SK-N-SH (cell line): ENCODE results near the gene PHC2. TPM values are rescaled to one million over a fixed set of nuclear protein-coding genes. Genes with fewer than 3 reads are reported as not detected.

Experiments
- CTCF ChIA-PET: fragments of 300-600, 350-600 bp; formaldehyde crosslinking; extraction: SDS; loops from one replicate; lab custom pipeline; 2021; lab: Yijun Ruan, JAX
- POLR2A ChIA-PET: fragments of 350-600 bp; sonication (Branson Sonifier 250); formaldehyde crosslinking; extraction: SDS; loops from one replicate; lab custom pipeline; 2020; ENCODE audit warnings: antibody characterized with exemption, inconsistent platforms; lab: Yijun Ruan, JAX
- DNase-seq: peaks from one replicate; pipeline ENCODE4 v3.0.0; 2012
- H2AFZ ChIP-seq: fragments of 200-600 bp; sonication (generic); 2 replicates; pipeline ENCODE4 v1.8.1; 2016; ENCODE audit warnings: antibody characterized with exemption, mild to moderate bottlenecking, low read depth
- H3F3A ChIP-seq: fragments of 200-600 bp; sonication (generic); replicated peaks from 2 replicates; pipeline ENCODE3; 2016; ENCODE audit warnings: antibody characterized with exemption, mild to moderate bottlenecking; ENCODE audit not compliant: insufficient read depth
- H3K27ac ChIP-seq, 2 experiments: fragments of 200-500 bp in 1 of 2; fragments of 200-600 bp in 1 of 2; sonication (Bioruptor generic) in 1 of 2; sonication (generic), shearing (Covaris generic) in 1 of 2; 2 replicates each; pipeline versions ENCODE4 v1.5.1 to v1.6.1; 2014 to 2016; ENCODE audit warnings: low read depth in 2 of 2, inconsistent platforms in 1 of 2, low read length in 1 of 2, mild to moderate bottlenecking in 1 of 2, mixed read lengths in 1 of 2
- H3K27me3 ChIP-seq: fragments of 200-600 bp; sonication (generic), shearing (Covaris generic); 2 replicates; pipeline ENCODE4 v1.6.1; 2016; ENCODE audit warnings: mixed run types; ENCODE audit not compliant: insufficient read depth
- H3K36me3 ChIP-seq, 2 experiments: fragments of 200-500 bp in 1 of 2; fragments of 200-600 bp in 1 of 2; sonication (Bioruptor generic) in 1 of 2; sonication (generic) in 1 of 2; replicated peaks in 1 of 2; 2 replicates each; pipeline versions ENCODE3 to v1.5.1; 2014 to 2016; ENCODE audit warnings: low read length in 1 of 2, mild to moderate bottlenecking in 1 of 2; ENCODE audit not compliant: insufficient read depth in 2 of 2, control insufficient read depth in 1 of 2
- H3K4me1 ChIP-seq, 2 experiments: fragments of 200-500 bp in 1 of 2; fragments of 200-600 bp in 1 of 2; sonication (Bioruptor generic) in 1 of 2; sonication (generic), shearing (Covaris generic) in 1 of 2; 2 replicates each; pipeline versions ENCODE4 v1.5.1 to v1.6.1; 2014 to 2016; ENCODE audit warnings: low read depth in 1 of 2, low read length in 1 of 2, mixed run types in 1 of 2; ENCODE audit not compliant: insufficient read depth in 2 of 2, control insufficient read depth in 1 of 2
- H3K4me2 ChIP-seq: fragments of 200-600 bp; sonication (generic), shearing (Covaris generic); 2 replicates; pipeline ENCODE4 v1.6.1; 2017; ENCODE audit warnings: mixed run types
- H3K4me3 ChIP-seq, 2 experiments: fragments of 200-500 bp in 1 of 2; fragments of 200-600 bp in 1 of 2; sonication (Bioruptor generic) in 1 of 2; sonication (generic), shearing (Covaris generic) in 1 of 2; 2 replicates each; pipeline versions ENCODE4 v1.5.1 to v1.8.1; 2014 to 2016; ENCODE audit warnings: low read depth in 2 of 2, inconsistent platforms in 1 of 2, low read length in 1 of 2, mild to moderate bottlenecking in 1 of 2, mixed read lengths in 1 of 2, moderate library complexity in 1 of 2
- H3K79me2 ChIP-seq: fragments of 200-600 bp; sonication (generic); 2 replicates; pipeline ENCODE4 v1.8.1; 2017; ENCODE audit warnings: mild to moderate bottlenecking; ENCODE audit not compliant: insufficient read depth
- H3K9ac ChIP-seq: fragments of 200-600 bp; sonication (generic); 2 replicates; pipeline ENCODE4 v1.6.1; 2017; ENCODE audit warnings: mixed run types
- H3K9me2 ChIP-seq: fragments of 200-600 bp; sonication (generic); 2 replicates; pipeline ENCODE4 v1.6.1; 2017; ENCODE audit warnings: mixed run types
- H3K9me3 ChIP-seq: fragments of 200-600 bp; sonication (generic); 2 replicates; pipeline ENCODE4 v1.6.1; 2017; ENCODE audit warnings: mixed run types, mild to moderate bottlenecking, moderate library complexity
- H4K20me1 ChIP-seq: fragments of 200-600 bp; sonication (generic); 2 replicates; pipeline ENCODE4 v1.6.1; 2017; ENCODE audit warnings: mild to moderate bottlenecking, mixed run types; ENCODE audit not compliant: insufficient read depth
- ELF1 ChIP-seq: IDR thresholded peaks from 2 replicates; pipeline ENCODE4 v1.4.0; 2012
- FOXJ3 ChIP-seq: sonication (generic); formaldehyde crosslinking; IDR thresholded peaks from 2 replicates; pipeline ENCODE4 v1.5.1; 2020; ENCODE audit warnings: mild to moderate bottlenecking, missing genetic modification reagents
- FOXM1 ChIP-seq: IDR thresholded peaks from 2 replicates; pipeline ENCODE4 v1.4.0; 2012; ENCODE audit warnings: low read depth, mild to moderate bottlenecking
- GABPA ChIP-seq: IDR thresholded peaks from 2 replicates; pipeline ENCODE4 v1.4.0; 2012; ENCODE audit warnings: low read depth, mild to moderate bottlenecking
- GATA2 ChIP-seq: sonication (generic); formaldehyde crosslinking; IDR thresholded peaks from 2 replicates; pipeline ENCODE4 v1.5.0; 2020; ENCODE audit warnings: mild to moderate bottlenecking, missing genetic modification reagents
- IRF3 ChIP-seq: fragments of 150-350 bp; IDR thresholded peaks from 2 replicates; pipeline ENCODE4 v1.6.1; 2016; ENCODE audit warnings: mild to moderate bottlenecking, low read depth, low read length
- MAX ChIP-seq: IDR thresholded peaks from 2 replicates; pipeline ENCODE4 v1.4.0; 2012; ENCODE audit warnings: low read depth
- MEF2A ChIP-seq: IDR thresholded peaks from 2 replicates; pipeline ENCODE4 v1.4.0; 2012; ENCODE audit warnings: low read depth, borderline replicate concordance
- MXI1 ChIP-seq: IDR thresholded peaks from 2 replicates; pipeline ENCODE4 v1.6.1; 2012; ENCODE audit warnings: mild to moderate bottlenecking, low read depth, low read length, improper control_type of control experiment
- NRF1 ChIP-seq: IDR thresholded peaks from 2 replicates; pipeline ENCODE4 v1.6.1; 2012; ENCODE audit warnings: low read depth, mild to moderate bottlenecking, low read length
- POLR2AphosphoS5 ChIP-seq: IDR thresholded peaks from 2 replicates; pipeline ENCODE4 v1.6.1; 2012; ENCODE audit warnings: low read depth, low read length
- SIN3A ChIP-seq: IDR thresholded peaks from 2 replicates; pipeline ENCODE4 v1.6.1; 2012; ENCODE audit warnings: low read depth, mild to moderate bottlenecking, low read length, moderate library complexity, borderline replicate concordance
- TAF1 ChIP-seq: IDR thresholded peaks from 2 replicates; pipeline ENCODE4 v1.6.1; 2012; ENCODE audit warnings: low read depth, mild to moderate bottlenecking, low read length, moderate library complexity, borderline replicate concordance
- TCF12 ChIP-seq: IDR thresholded peaks from 2 replicates; pipeline ENCODE4 v1.4.0; 2012
- YY1 ChIP-seq: IDR thresholded peaks from 2 replicates; pipeline ENCODE4 v1.4.0; 2012; ENCODE audit warnings: low read depth, mild to moderate bottlenecking
- WGBS: methylation state at CpG from one replicate; pipeline ENCODE4 v1.1.6; 2017; ENCODE audit warnings: low lambda C conversion rate; 5-methylcytosine and 5-hydroxymethylcytosine counted together
- polyA plus RNA-seq, 3 experiments: library from polyadenylated mRNA; depleted of rRNA; stranded (reverse); fragments of >200 nt; gene quantifications; 2 replicates each; pipeline ENCODE4 v1.2.3, GENCODE V29; 2012

Gene PHC2
- polyA plus RNA-seq, 1 of the 3 experiments (the other 2 are of a cell fraction) = 98.7 TPM

GRCh38 chr1:33466159-33466558 is 35.3 kb upstream of the PHC2 start:
- H3K4me3 ChIP-seq = no peak overlapping the region
- no peak overlapping the region for H2AFZ ChIP-seq
- H3K4me2 ChIP-seq = no peak overlapping the region
- H3K27me3 ChIP-seq = no peaks in the 10 kb centered on the region
- peaks cover 6% of the 10 kb centered on the region for H3F3A ChIP-seq
- no peak for DNase-seq
- peaks cover 11 to 18% of the 10 kb centered on the region in 2 experiments for H3K4me1 ChIP-seq
- H4K20me1 ChIP-seq = no peaks in the 10 kb centered on the region
- POLR2A ChIA-PET = no interaction called here
- H3K79me2 ChIP-seq = no peaks in the 10 kb centered on the region
- no peaks in the 10 kb centered on the region for H3K9me2 ChIP-seq
- H3K27ac ChIP-seq = no peak overlapping the region
- H3K9ac ChIP-seq = no peak overlapping the region
- 85% methylated on average over 6 of the region's 6 CpGs for WGBS
- H3K36me3 ChIP-seq = no peaks in the 10 kb centered on the region
- CTCF ChIA-PET = interaction anchor here (1.1 to 7.9 kb wide), 3 partner anchors 10 to 170 kb away, joined by 4 to 107 read pairs (median 5); no protein-coding TSS in a partner anchor
- TF ChIP-seq YY1 (no peak), NRF1 (no peak)
- H3K9me3 ChIP-seq = no peaks in the 10 kb centered on the region

GRCh38 chr1:33465316-33465715 is 34.4 kb upstream of the PHC2 start:
- WGBS = 80% methylated on average over 2 of the region's 2 CpGs
- no peaks in the 10 kb centered on the region for H4K20me1 ChIP-seq
- H3K9me3 ChIP-seq = no peaks in the 10 kb centered on the region
- no peaks in the 10 kb centered on the region for H3K27me3 ChIP-seq
- no peak overlapping the region for H3K27ac ChIP-seq
- H3F3A ChIP-seq = peaks cover 6% of the 10 kb centered on the region
- no peak overlapping the region for H2AFZ ChIP-seq
- no peak overlapping the region for H3K4me2 ChIP-seq
- TF ChIP-seq GATA2 = no peak
- peaks cover 6 to 13% of the 10 kb centered on the region in 2 experiments; a peak in 3 of 4 replicates for H3K4me1 ChIP-seq
- DNase-seq = no peak
- no peaks in the 10 kb centered on the region for H3K79me2 ChIP-seq
- no peaks in the 10 kb centered on the region for H3K36me3 ChIP-seq
- ChIA-PET CTCF (interaction anchor here (7.9 kb wide), 1 partner anchor 169 kb away, joined by 107 read pairs; no protein-coding TSS in a partner anchor), POLR2A (no interaction called here)
- H3K9me2 ChIP-seq = no peaks in the 10 kb centered on the region
- H3K4me3 ChIP-seq = no peak overlapping the region
- H3K9ac ChIP-seq = no peak overlapping the region

- Histone ChIP-seq H3K9ac (no peak overlapping the region), H3K9me2 (no peaks in the 10 kb centered on the region), H3K4me1 (peaks cover 0 to 11% of the 10 kb centered on the region in 2 experiments; a peak in 3 of 4 replicates), H3F3A (no peaks in the 10 kb centered on the region), H2AFZ (no peak overlapping the region), H3K9me3 (no peaks in the 10 kb centered on the region), H3K27ac (no peak overlapping the region), H4K20me1 (no peaks in the 10 kb centered on the region), H3K4me2 (no peak overlapping the region), H3K4me3 (no peak overlapping the region), H3K36me3 (no peaks in the 10 kb centered on the region), H3K79me2 (no peaks in the 10 kb centered on the region), H3K27me3 (no peaks in the 10 kb centered on the region)
- no peak for DNase-seq
- POLR2A ChIA-PET = no interaction called here
- TF ChIP-seq ELF1 = no peak
- TF ChIP-seq GABPA = no peak
- TF ChIP-seq POLR2AphosphoS5 = no peak
- no peak for TF ChIP-seq TAF1
- no peak for TF ChIP-seq MXI1
- no peak for TF ChIP-seq IRF3
- TF ChIP-seq FOXJ3 (CRISPR knock-in tag) = no peak
- TF ChIP-seq TCF12 = no peak
- no peak for TF ChIP-seq MEF2A
- TF ChIP-seq FOXM1 = no peak
- no peak for TF ChIP-seq GATA2
- no peak for TF ChIP-seq SIN3A
- no peak for TF ChIP-seq MAX
- 83% methylated on average over 3 of the region's 3 CpGs for WGBS
- CTCF ChIA-PET = no interaction called here
Observed at GRCh38 chr1:33464552-33464951, 33.7 kb upstream of the PHC2 start.
